Activated CD4-positive, alpha-beta T cell treated with anti-CD3 and anti-CD28 coated beads, Interleukin-2, amount 10 ng/mL, durations not matched to agents 24 days and 14 days (primary cell): ENCODE results near the gene WDR18. TPM values are rescaled to one million over a fixed set of nuclear protein-coding genes. Genes with fewer than 3 reads are reported as not detected.
A peak's percentile ranks its signal among the peaks of the same experiment; 100 is the strongest.

ENCODE experiments used
- DNase-seq: peaks from one replicate; pipeline ENCODE4 v3.0.0; 2022
- H3K27ac Mint-ChIP-seq: one replicate; pipeline ENCODE4 v1.8.0; 2022; ENCODE audit warnings: mild to moderate bottlenecking, mixed read lengths
- H3K27me3 Mint-ChIP-seq: one replicate; pipeline ENCODE4 v1.8.0; 2022; ENCODE audit warnings: mixed read lengths
- H3K36me3 Mint-ChIP-seq: one replicate; pipeline ENCODE4 v1.8.0; 2022; ENCODE audit warnings: low read depth, mild to moderate bottlenecking, mixed read lengths
- H3K4me1 Mint-ChIP-seq: one replicate; pipeline ENCODE4 v1.8.0; 2021; ENCODE audit warnings: mixed read lengths
- H3K4me3 Mint-ChIP-seq: one replicate; pipeline ENCODE4 v1.8.0; 2022; ENCODE audit warnings: mild to moderate bottlenecking, moderate library complexity, mixed read lengths
- H3K9me3 Mint-ChIP-seq: one replicate; pipeline ENCODE4 v1.8.0; 2021; ENCODE audit warnings: mixed read lengths
- intact Hi-C: fragments of 100-400 bp; cut with micrococcal nuclease; formaldehyde crosslinking; loops from one replicate; pipeline ENCODE4 v1.15.1; 2023
- total RNA-seq: library from RNA; stranded (reverse); gene quantifications from 2 replicates; pipeline ENCODE4 v1.2.3, GENCODE V29; 2022

The WDR18 gene
- total RNA-seq, 1 donor from 2014 or later = 111 TPM

GRCh38 chr19:988510-988909, 4.4 kb downstream of the WDR18 start:
- no peak for DNase-seq
- intact Hi-C loops = no loop called here
- Mint-ChIP-seq H3K4me1 (peaks cover 10% of the 10 kb centered on the region), H3K27ac (no peak overlapping the region), H3K36me3 (peaks cover 29% of the 10 kb centered on the region), H3K27me3 (no peaks in the 10 kb centered on the region), H3K9me3 (no peaks in the 10 kb centered on the region), H3K4me3 (no peak overlapping the region)

- H3K27ac Mint-ChIP-seq = no peak overlapping the region
- H3K27me3 Mint-ChIP-seq = no peaks in the 10 kb centered on the region
- H3K9me3 Mint-ChIP-seq = no peaks in the 10 kb centered on the region
- intact Hi-C loops = no loop called here
- no peak overlapping the region for H3K4me3 Mint-ChIP-seq
- peaks cover 9% of the 10 kb centered on the region for H3K4me1 Mint-ChIP-seq
- peaks cover 29% of the 10 kb centered on the region for H3K36me3 Mint-ChIP-seq
- DNase-seq = no peak
These were observed 5.4 kb downstream of the WDR18 start for GRCh38 chr19:989381-990081.

- no peaks in the 10 kb centered on the region for H3K9me3 Mint-ChIP-seq
- H3K4me3 Mint-ChIP-seq = no peak overlapping the region
- H3K36me3 Mint-ChIP-seq = peaks cover 26% of the 10 kb centered on the region
- H3K27ac Mint-ChIP-seq = no peak overlapping the region
- no peaks in the 10 kb centered on the region for H3K27me3 Mint-ChIP-seq
- no peak for DNase-seq
- H3K4me1 Mint-ChIP-seq = peaks cover 4% of the 10 kb centered on the region
- intact Hi-C loops = no loop called here
These were observed 6.0 kb downstream of the WDR18 start for GRCh38 chr19:990119-990571.

GRCh38 chr19:990746-991145, 6.6 kb downstream of the WDR18 start:
- intact Hi-C loops = no loop called here
- no peaks in the 10 kb centered on the region for H3K27me3 Mint-ChIP-seq
- no peak overlapping the region for H3K4me3 Mint-ChIP-seq

GRCh38 chr19:991174-991931, 7.2 kb downstream of the WDR18 start:
- DNase-seq = peak; percentile 82
- H3K4me1 Mint-ChIP-seq = peaks cover 2% of the 10 kb centered on the region
- peaks cover 28% of the 10 kb centered on the region for H3K36me3 Mint-ChIP-seq
- intact Hi-C loops = no loop called here
- no peaks in the 10 kb centered on the region for H3K9me3 Mint-ChIP-seq
- H3K27me3 Mint-ChIP-seq = peaks cover 1% of the 10 kb centered on the region
- no peak overlapping the region for H3K27ac Mint-ChIP-seq
- no peak overlapping the region for H3K4me3 Mint-ChIP-seq

More at GRCh38 chr19:990746-991145, 6.6 kb downstream of the WDR18 start:
- H3K4me1 Mint-ChIP-seq = no peaks in the 10 kb centered on the region
- DNase-seq = no peak
- no peak overlapping the region for H3K27ac Mint-ChIP-seq
- H3K9me3 Mint-ChIP-seq = no peaks in the 10 kb centered on the region
- peaks cover 26% of the 10 kb centered on the region for H3K36me3 Mint-ChIP-seq

GRCh38 chr19:991932-992669, 8.0 kb downstream of the WDR18 start:
- peaks cover 5% of the 10 kb centered on the region for H3K4me1 Mint-ChIP-seq
- no peak for DNase-seq
- peaks cover 8% of the 10 kb centered on the region for H3K27me3 Mint-ChIP-seq
- no peak overlapping the region for H3K27ac Mint-ChIP-seq
- no peaks in the 10 kb centered on the region for H3K9me3 Mint-ChIP-seq
- intact Hi-C loops = no loop called here
- H3K4me3 Mint-ChIP-seq = no peak overlapping the region
- peaks cover 24% of the 10 kb centered on the region for H3K36me3 Mint-ChIP-seq

- DNase-seq = no peak
- Mint-ChIP-seq H3K9me3 (no peaks in the 10 kb centered on the region), H3K4me1 (peaks cover 5% of the 10 kb centered on the region), H3K27me3 (peaks cover 10% of the 10 kb centered on the region), H3K4me3 (no peak overlapping the region), H3K36me3 (peaks cover 23% of the 10 kb centered on the region), H3K27ac (no peak overlapping the region)
- intact Hi-C loops = no loop called here
These were observed 8.5 kb downstream of the WDR18 start for GRCh38 chr19:992670-993055.

GRCh38 chr19:993361-993830, 9.3 kb downstream of the WDR18 start:
- no peaks in the 10 kb centered on the region for H3K9me3 Mint-ChIP-seq
- no peak for DNase-seq
- H3K4me3 Mint-ChIP-seq = no peak overlapping the region
- H3K27me3 Mint-ChIP-seq = peaks cover 16% of the 10 kb centered on the region
- H3K4me1 Mint-ChIP-seq = peaks cover 5% of the 10 kb centered on the region
- H3K36me3 Mint-ChIP-seq = peaks cover 21% of the 10 kb centered on the region
- H3K27ac Mint-ChIP-seq = no peak overlapping the region
- intact Hi-C loops = no loop called here

GRCh38 chr19:993831-994393, 9.8 kb downstream of the WDR18 start:
- Mint-ChIP-seq H3K4me3 (no peak overlapping the region), H3K27ac (no peak overlapping the region), H3K9me3 (no peaks in the 10 kb centered on the region), H3K27me3 (peaks cover 19% of the 10 kb centered on the region), H3K36me3 (peaks cover 17% of the 10 kb centered on the region), H3K4me1 (peaks cover 7% of the 10 kb centered on the region)
- intact Hi-C loops = no loop called here
- no peak for DNase-seq

GRCh38 chr19:994516-994915, 10.4 kb downstream of the WDR18 start:
- peaks cover 25% of the 10 kb centered on the region for H3K27me3 Mint-ChIP-seq
- intact Hi-C loops = no loop called here
- no peaks in the 10 kb centered on the region for H3K9me3 Mint-ChIP-seq
- DNase-seq = no peak
- H3K27ac Mint-ChIP-seq = no peak overlapping the region
- peaks cover 7% of the 10 kb centered on the region for H3K4me1 Mint-ChIP-seq
- H3K4me3 Mint-ChIP-seq = no peak overlapping the region
- H3K36me3 Mint-ChIP-seq = peaks cover 17% of the 10 kb centered on the region

- H3K27ac Mint-ChIP-seq = no peak overlapping the region
- H3K27me3 Mint-ChIP-seq = peaks cover 28% of the 10 kb centered on the region
- no peak overlapping the region for H3K4me3 Mint-ChIP-seq
- H3K9me3 Mint-ChIP-seq = no peaks in the 10 kb centered on the region
- no peak for DNase-seq
- intact Hi-C loops = no loop called here
- H3K4me1 Mint-ChIP-seq = peaks cover 7% of the 10 kb centered on the region
- peaks cover 17% of the 10 kb centered on the region for H3K36me3 Mint-ChIP-seq
These were observed 11.1 kb downstream of the WDR18 start for GRCh38 chr19:995051-995827.

GRCh38 chr19:996051-996838, 12.1 kb downstream of the WDR18 start:
- Mint-ChIP-seq H3K9me3 (no peaks in the 10 kb centered on the region), H3K4me3 (peak overlapping the region; percentile 69), H3K4me1 (peaks cover 8% of the 10 kb centered on the region), H3K36me3 (peaks cover 12% of the 10 kb centered on the region), H3K27ac (peak overlapping the region; percentile 53), H3K27me3 (peaks cover 31% of the 10 kb centered on the region)
- intact Hi-C loops = no loop called here
- DNase-seq = peak; percentile 91
